NCI-H128 (cell line): ENCODE results near the gene SNTN.
A peak's percentile ranks its signal among the peaks of the same experiment; 100 is the strongest.

Source experiments
- DNase-seq: peaks from one replicate; lab custom pipeline; 2025; ENCODE audit not compliant: unreplicated experiment; lab: John Stamatoyannopoulos, UW

SNTN gene

DNA sequence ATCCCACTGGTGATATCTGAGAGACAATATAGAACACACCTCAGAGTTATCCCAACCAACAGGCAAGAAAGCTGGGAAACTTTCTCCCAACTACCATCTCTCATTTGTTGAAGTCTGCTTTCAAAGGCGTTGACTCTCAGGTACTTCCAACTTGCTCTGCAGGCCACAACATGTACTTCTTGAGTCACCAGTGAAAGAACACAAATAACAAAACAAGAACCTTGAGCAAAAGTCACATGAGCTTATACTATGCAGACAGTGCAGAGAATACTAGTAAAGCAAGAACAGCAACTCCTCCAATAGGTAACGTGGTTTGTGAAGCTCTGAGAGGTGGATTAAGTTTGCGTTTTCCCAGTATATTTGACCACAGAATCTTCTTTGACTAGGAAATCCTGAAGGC lies 20.6 kb downstream of the SNTN start:
- no peak for DNase-seq

DNA sequence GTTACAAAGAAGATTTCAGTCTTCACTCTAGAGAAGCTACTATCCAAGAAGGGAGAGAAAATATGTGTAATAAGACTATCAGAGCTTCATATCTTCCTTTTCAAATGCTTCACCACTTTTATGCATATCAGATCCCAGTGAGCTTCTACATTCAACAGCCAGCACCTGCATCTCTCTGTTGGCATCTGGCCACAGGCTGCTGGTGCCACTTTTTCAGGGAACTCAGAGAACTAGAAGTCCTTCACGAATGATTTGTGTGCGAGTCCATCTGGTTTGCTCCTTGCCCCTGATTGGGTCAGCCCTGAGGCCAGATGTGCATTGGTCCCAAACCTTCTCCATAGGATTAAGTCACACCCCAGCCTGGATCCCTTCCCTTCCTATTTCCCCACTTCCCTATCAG lies 22.1 kb downstream of the SNTN start:
- DNase-seq = no peak

DNA sequence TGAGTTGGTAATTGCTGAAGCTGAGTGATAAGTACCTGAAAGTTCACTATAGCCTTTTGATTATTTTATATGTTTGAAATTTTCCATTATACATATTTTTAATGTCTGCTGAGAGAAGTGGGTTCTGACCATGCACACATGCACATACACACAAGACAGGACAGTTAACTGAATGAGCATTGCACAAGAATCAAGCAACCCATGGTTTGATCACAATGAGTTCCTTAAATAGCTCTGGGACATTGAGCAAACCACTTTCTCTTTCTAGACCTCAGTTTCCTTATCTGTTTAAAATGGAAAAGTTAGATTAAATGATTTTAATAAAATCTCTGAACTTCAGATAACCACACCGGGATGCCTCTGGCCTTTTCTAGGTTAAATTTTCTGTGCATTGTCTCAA lies 26.7 kb downstream of the SNTN start:
- DNase-seq = no peak

DNA sequence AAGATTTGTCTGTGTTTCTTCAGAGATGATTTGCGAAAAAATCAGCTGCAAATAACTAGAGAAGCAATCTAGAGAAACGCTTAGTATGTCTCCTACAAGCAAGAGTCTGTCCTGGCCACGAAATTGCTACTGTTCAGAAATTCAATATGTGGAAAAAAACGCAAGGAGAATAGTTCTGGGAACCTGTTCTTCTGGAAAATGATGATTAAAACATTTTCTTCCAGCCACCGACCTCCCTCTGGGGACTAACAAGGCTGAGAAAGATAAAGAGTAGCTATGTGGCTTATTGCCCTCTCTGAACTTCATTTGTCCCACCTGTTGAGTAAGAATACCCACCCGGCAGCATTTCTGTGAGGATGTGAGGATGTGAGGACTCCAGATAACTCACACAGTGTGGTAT lies 31.6 kb downstream of the SNTN start:
- no peak for DNase-seq

DNA sequence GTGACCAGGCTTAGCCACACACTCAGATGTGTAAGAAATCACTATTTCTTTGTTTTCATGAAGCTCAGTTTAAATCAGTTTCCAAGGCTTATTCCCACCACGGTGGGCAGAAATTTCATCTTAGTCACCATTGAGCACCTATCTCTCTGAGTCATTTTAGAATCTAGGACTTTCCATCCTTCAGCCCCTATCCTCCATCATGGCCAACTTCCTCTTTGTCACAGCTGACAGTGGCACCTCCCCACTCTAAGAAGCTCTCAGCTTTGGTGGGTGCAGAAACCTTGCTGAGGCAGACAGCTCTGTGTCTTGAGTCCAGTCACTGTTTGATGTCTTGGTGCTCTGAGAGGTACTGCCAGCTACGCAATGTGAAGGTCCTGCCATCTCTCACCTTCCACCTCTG lies 32.9 kb downstream of the SNTN start:
- DNase-seq = no peak

DNA sequence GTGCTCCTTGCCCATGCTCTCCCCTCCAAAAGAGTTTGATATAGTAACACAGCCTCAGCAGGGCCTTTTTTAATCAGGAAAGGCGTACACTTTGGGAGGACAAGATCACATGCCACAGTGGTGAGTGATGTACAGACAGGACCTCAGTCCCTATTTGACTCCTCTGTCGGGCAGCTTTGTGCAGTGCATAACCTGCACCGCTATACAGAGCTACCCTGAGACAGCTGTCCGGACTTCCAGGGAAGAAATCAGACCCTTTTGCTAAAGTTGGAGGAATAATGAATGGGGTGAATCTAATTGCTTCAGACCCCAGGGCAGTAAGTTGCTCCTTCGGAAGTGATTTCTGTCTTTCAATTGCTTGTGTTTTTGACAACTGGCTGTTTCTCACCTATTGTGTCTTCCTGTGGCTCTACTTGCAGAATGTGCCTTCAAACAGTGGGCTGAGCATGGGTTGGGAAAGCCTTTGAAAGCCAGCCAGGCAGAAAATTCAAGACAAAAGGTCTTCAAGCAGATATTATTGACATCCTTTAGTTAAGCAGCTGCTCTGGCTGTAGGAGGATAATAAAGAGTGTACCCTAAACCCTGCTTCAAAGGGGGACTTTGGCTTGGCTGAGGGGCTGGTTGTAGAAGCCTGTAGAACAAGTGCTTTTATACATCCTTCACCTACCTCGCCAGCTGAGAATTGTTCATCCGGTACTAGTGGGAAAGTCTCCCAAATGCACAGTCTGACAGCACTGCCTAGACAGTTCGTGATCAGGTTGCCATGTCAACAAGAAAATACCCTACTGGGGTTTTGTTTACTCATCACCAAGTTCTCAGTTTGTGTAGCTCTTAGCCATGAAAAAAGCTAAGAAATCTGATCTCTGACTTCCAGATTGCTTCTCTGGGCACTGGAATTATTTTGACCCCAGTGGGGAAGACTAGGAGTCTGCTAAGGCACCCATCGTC lies 35.1 kb downstream of the SNTN start:
- DNase-seq = peak; percentile 5

DNA sequence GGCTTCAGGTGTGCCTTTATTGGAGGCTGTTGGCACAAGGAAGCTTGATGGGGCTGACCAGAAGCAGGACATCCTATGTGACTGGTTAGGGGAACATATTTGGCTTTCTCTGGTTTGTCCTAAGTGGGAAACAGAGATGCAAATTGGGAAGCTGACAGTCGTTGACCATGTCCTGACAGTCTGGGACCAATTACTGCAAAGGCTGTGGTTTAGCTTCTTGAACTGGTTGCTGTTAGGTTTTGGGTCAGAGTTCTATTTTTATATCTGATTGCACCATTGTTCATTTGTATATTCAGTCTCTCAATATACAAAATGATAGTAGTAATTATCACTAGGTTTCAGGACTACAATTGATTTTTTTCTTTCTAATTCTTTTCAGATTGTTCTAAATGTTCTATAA lies 36.8 kb downstream of the SNTN start:
- DNase-seq = no peak

DNA sequence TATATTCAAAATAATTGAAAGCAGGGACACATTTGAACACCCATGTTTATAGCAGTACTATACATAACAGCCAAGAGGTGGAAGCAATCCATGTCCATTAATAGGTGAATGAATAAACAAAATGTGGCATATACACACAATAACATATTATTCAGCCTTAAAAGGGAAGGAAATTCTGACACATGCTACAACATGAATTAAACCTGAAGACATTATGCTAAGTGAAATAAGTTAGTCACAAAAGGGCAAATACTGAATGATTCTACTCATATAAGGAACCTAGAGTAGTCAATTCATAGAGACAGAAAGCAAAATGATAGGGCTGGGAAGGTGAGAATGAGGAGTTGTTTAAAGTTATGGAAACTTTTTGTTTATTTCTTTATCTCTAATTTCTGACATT lies 40.9 kb downstream of the SNTN start:
- no peak for DNase-seq

DNA sequence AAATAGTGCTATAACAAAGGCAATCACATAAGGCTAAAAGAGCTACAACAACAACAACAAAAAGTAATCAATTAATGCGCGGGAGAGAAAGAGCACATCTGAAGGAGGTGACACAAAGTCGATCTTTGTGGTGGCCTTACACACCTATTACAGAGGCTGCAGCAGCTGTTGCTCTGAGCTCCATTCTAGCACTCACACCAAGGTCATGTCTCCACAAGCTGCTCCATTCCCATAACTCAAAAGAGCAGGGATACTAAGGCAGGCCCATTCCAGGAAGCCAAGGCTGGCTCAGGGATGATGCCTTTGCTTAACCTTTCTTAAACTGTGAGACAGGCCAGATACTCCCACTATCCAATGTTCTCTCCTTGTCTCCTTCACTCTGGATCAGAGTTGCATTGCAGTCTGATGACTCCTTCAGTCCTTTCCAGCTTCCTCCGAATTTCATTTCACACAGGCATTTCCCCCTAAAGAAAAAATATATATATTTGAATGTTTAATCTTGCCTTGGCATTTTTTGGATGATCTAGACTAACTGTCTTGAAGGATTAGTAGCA lies 52.7 kb downstream of the SNTN start:
- DNase-seq = no peak

DNA sequence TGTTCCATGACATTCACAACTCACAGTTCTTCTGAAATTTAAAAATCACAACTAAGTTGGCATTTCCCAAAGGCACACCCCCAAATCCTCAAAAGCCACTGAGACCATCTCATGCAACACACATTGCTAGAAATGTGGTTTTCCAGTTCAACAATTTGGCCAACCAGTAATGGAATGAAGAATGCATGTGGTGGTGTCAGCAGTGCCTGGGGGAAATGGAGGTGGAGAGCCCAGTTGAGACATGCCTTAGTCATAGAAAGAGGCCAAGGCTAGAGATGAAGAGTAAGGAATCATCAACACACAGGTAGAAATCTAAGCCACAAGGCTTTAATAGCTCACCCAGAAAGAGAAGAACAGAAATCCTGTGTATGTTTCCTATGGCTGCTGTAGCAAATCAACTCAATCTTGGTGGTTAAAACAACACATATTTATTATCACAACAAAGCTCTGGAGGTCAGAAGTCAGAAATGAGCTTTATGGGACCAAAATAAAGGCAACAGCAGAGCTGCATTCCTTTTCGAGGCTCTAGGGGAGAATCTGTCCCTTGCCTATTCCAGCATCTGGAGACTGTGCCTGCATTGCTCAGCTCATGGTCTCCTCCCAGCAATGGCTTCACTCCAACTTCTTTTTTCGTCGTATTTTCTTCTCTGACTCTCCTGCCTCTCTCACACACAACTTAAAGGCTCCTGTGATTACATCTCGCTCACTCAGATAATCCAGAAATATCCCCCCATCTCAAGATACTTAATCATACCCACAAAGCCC lies 54.0 kb downstream of the SNTN start:
- DNase-seq = no peak

DNA sequence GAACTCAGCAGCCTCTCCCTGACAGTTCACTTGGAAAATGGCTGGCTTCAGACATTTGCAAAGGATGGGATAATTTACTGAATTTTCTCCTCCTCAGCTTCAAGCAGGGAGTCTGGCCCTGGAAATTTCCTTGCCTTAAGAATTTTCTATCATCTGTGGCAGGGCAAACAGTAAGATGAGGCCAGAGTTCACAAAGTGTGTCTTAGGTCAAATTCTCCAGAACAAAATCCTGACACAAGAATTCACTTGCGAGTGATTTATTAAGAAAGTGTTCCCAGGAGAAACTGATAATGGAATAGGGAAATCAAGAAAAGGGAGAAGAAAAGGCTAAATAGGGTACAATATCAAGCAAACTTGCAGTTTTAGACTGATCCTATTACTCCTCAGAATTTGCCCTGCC lies 55.3 kb downstream of the SNTN start:
- no peak for DNase-seq

DNA sequence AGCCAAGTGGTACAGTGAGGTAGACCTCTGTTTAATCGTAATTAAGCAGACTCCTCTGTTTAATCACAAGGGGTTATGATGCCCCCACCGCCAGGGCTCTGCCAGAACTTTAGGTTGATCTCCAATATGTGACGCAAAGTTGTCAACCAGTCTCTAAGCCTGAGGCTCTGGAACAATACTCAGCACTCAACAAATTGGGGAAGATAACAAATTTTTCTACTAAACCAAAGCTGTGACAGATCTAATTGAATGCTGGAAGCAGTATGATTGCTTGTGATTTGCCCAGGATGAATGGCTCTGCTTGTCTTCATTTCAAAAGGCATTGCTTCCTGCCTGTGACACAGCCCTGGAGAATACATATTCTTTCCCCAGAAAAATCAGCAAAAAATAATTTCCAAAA lies 57.1 kb downstream of the SNTN start:
- DNase-seq = no peak
